GM18499 (cell line): ENCODE data around the gene CABCOCO1.
"Not testable (repeated sequence)": the region's sequence is repeated elsewhere in the genome, so short reads cannot be mapped to it uniquely, and the experiment has no call there.

Experiments used
- ATAC-seq: cut with Tn5 transposase; IDR thresholded peaks from one replicate; pipeline ENCODE4 v1.9.1; 2021; ENCODE audit warnings: moderate number of reproducible peaks; ENCODE audit not compliant: insufficient read depth, unreplicated experiment

Gene CABCOCO1

GRCh38 chr10:61642150-61642571 lies 20.6 kb upstream of the CABCOCO1 start:
- ATAC-seq: no peak

GRCh38 chr10:61642676-61643075 lies 20.1 kb upstream of the CABCOCO1 start:
- no peak for ATAC-seq

GRCh38 chr10:61643316-61643751 lies 19.4 kb upstream of the CABCOCO1 start:
- ATAC-seq: no peak

DNA sequence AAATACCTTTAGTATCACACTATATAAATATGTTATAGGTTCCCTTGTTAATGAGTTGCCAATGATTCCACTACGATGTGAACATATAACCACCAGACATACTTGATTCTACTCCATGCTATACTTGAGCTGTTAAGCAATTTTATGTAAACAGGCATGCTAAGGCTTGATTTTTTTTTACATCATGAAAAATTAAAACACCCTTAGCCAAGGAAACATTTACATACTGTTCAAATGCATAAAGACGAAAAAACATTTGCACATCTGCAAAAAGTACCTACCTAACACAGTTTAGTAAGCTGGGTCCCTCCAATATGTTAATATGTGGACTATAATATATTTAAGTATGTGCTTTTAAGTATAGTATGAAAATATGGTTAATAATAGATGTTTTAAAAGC lies 9.0 kb upstream of the CABCOCO1 start:
- ATAC-seq: no peak

DNA sequence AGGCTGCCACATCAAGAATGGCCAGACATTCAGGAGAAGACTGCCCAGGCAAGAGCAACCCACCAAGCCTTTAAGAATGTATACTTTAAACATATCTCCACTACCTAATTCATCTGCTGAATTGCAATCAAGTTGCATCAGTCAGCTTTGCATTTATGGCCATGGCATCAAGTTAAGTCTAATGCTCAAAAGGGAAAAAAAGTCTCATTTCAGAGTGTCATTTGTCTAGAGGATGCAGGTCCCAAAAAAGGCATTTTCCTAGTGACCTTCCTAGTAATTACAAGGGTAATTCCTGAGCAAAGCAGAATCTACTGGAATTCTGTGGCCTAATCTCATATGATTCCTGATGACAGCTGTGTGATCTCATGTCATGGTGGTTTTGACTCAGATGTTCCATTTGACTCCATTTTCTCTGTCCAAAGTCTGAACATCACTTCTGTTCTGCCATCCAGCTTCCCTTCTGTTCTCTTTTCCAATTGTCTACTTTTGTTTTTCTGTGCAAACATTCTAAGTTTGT lies 7.3 kb upstream of the CABCOCO1 start:
- no peak for ATAC-seq

DNA sequence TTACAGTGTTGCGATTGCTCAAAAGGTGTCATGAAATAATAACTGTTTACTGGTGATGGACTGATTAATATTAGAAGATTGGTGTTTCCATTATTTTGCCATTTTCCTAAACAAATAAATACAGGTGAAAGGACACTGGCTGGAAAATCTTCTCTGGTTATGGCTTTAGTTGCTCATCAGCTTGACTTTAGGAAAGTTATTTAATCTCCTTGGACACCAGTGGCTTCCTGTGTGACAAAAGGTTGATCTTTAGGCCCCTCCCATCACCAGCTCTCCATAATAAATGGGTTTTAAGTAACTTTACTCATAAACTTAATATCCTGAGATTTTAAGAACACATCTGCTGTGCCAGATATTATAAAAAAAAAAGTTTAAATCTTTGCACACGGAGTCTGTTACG lies 737 bp downstream of the CABCOCO1 start:
- no peak for ATAC-seq

DNA sequence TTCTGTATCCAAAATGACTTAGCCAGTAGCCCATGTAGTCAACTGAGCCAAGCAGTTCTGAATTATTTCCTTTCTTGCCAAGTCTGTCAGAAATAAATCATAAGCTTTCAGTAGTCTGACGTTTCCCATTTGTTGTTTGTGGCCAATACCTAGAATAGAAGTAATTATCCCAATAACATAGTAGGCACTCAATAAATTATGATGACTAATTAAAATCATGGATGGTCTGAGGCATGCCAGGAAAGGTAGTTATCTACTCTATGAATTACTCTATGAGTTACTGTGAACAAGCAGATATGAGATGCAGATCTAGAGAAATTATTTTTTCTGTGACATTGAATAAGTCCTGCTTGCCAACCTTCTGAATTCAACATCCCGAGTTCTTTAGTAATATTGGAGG lies 2.3 kb downstream of the CABCOCO1 start:
- ATAC-seq: no peak

DNA sequence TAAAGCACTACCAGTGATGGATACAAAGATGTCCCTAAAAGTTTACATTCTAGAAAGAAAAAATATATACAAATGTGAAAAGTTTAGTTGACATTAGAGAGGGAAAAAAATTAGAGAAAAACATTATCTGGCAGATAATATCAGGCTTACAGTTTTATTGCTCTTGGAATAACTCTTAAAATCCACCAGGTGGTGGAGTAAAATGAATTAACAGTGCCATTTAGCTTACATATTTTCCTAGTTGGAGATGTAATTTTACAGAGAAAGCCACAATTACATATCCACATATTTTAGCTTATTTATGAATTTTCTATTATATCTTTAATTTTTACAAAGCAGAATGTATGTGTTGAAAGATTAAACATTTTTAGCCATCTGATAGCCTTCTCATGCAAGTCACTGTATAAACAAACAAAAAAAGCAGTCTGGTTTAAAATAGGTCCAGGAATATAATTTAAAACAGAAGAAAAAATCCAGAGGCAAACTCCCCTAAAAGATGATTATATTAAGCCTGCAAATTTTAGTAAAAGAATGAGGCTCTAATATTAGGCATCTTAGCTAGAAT lies 6.5 kb downstream of the CABCOCO1 start:
- ATAC-seq: no peak

- no peak for ATAC-seq
Measured at GRCh38 chr10:61669849-61670248, 7.1 kb downstream of the CABCOCO1 start.

DNA sequence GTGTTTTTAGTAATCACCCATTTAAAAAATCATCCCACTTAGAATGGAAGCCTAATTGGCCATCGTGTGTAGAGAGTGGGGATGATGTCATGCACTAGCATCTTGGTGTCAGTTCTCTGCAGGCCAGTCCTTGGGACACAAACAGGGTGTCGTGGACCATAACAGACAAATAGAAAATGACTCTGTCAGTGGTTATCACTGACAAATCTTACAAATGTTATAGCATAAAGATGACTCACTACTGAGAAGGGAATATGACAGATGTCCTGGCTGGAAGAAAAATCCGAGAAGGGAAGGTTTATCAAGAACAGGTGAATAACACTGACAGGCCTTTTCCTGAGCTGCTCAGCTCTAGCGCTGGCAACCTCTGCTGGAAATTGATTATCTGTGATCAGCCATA lies 10.6 kb downstream of the CABCOCO1 start:
- no peak for ATAC-seq

GRCh38 chr10:61682323-61682722 lies 19.6 kb downstream of the CABCOCO1 start:
- no peak for ATAC-seq

- ATAC-seq: no peak
Measured at GRCh38 chr10:61683319-61683718, 20.6 kb downstream of the CABCOCO1 start.

GRCh38 chr10:61684894-61685507 lies 22.3 kb downstream of the CABCOCO1 start:
- ATAC-seq: no peak

- no peak for ATAC-seq
Measured at GRCh38 chr10:61688551-61689308, 26.0 kb downstream of the CABCOCO1 start.

- ATAC-seq: not testable (repeated sequence)
Measured at GRCh38 chr10:61691667-61692066, 28.9 kb downstream of the CABCOCO1 start.

- ATAC-seq: no peak
Measured at GRCh38 chr10:61692447-61693010, 29.8 kb downstream of the CABCOCO1 start.

DNA sequence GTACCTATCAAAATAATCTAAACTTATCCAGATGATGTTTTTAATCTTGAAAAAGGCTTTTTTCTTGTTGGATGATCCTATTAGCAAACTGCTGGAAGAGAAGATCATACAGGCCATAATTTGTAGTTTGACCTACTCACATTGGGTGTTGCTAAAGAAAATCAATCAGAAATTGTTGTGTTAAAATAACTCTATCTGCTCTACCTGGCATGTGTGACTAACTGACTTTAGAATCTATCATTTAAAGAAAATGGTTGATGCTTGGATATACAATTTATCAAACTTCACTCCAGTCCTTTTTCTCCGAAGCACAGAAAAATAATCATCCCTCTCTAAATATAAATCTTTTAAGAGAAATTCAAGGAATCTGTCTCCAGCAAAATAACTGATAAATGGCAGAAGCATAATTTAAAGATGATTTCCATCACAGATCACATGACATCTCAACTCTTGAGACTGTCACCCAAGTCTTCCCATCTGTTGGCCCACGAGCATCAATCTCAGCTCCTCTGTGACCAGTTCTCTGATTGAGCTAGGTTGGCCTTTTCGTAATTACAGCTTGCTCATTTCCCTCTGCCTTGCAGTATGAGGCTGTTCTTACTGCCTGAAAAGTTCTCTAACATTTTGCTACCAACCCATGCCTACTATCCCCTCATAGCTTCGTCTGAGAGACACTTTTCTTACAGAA lies 36.4 kb downstream of the CABCOCO1 start:
- no peak for ATAC-seq

DNA sequence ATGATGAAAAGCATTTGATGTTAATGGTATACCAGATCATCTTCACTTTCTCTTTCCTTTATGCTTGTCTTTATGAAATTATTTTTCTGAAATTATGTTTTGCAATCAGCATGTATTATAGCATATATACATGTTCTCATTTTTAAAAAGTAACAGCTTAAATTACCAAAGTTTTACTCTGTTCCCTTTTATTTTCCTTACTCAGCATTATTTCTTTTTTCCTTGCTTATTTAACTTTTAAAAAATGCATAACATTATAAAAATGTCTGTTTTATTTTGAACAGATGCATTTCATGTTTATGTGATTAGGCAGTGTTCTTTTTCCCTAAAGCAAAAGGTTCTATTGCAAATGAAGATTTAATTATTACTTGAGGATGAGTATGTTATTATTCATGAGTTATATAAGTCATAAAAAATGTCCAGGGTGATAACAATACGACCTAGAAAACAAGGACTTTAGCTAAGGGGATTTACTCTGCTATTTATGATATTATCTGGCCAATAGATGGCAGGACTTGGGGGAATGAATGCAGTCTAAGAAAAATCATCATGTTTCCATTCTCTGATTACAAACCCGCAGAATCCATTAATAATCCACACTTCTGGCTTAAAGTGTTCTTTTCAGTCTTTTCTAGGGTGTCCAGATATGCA lies 38.5 kb downstream of the CABCOCO1 start:
- ATAC-seq: no peak

- no peak for ATAC-seq
Measured at GRCh38 chr10:61701706-61702105, 39.0 kb downstream of the CABCOCO1 start.

DNA sequence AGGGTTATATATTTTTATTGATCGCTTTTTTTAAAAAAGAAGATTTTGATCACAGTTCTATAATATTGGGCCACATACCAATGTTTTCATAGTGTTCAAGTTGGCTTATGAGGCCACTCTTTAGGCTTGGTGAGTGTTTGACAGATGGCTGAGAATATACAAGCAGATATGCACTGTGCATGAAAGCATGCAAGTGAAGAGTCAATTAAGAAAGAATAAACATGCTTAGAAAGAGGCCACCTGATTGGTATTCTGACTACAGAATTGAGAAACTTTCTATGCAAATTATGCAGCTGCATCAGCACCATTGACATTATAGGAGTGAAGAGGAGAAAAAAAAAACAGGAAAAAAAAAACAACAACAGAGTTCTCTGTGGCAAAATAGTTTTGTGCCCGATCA lies 39.9 kb downstream of the CABCOCO1 start:
- ATAC-seq: no peak
